Karpas-422 (cell line): ENCODE measurements around the gene IMPA2. TPM values are rescaled to one million over a fixed set of nuclear protein-coding genes. Genes with fewer than 3 reads are reported as not detected.
"Not testable (repeated sequence)": the region's sequence is repeated elsewhere in the genome, so short reads cannot be mapped to it uniquely, and the experiment has no call there.

ENCODE experiments used
- DNase-seq: peaks from one replicate; pipeline ENCODE4 v3.0.0-alpha.2; 2015
- H2AFZ ChIP-seq: fragments of 200-600 bp; sonication (generic); 2 replicates; pipeline ENCODE4 v1.6.1; 2014; ENCODE audit warnings: antibody characterized with exemption, low read length, mixed read lengths
- H3K27ac ChIP-seq: fragments of 200-600 bp; sonication (generic); 2 replicates; pipeline ENCODE4 v1.5.1; 2014; ENCODE audit warnings: mild to moderate bottlenecking, low read length, moderate library complexity
- H3K27me3 ChIP-seq: fragments of 200-600 bp; sonication (generic); 2 replicates; pipeline ENCODE4 v1.6.1; 2014; ENCODE audit warnings: low read length, mixed read lengths
- H3K36me3 ChIP-seq: fragments of 200-600 bp; sonication (generic); 2 replicates; pipeline ENCODE4 v1.6.1; 2014; ENCODE audit warnings: low read length, mixed read lengths; ENCODE audit not compliant: insufficient read depth
- H3K4me1 ChIP-seq: fragments of 200-600 bp; sonication (generic); 2 replicates; pipeline ENCODE4 v1.6.1; 2014; ENCODE audit warnings: mild to moderate bottlenecking, low read length, mixed read lengths
- H3K4me2 ChIP-seq: fragments of 200-600 bp; sonication (generic); 2 replicates; pipeline ENCODE4 v1.6.1; 2014; ENCODE audit warnings: low read length, low read depth, mild to moderate bottlenecking; ENCODE audit not compliant: poor library complexity, severe bottlenecking
- H3K4me3 ChIP-seq: fragments of 200-600 bp; sonication (generic); 2 replicates; pipeline ENCODE4 v1.5.1; 2014; ENCODE audit warnings: mild to moderate bottlenecking, antibody characterized with exemption, low read length, mixed read lengths
- H3K79me2 ChIP-seq: fragments of 200-600 bp; sonication (generic); 2 replicates; pipeline ENCODE4 v1.6.1; 2014; ENCODE audit warnings: mild to moderate bottlenecking, low read length, mixed read lengths
- H3K9ac ChIP-seq: fragments of 200-600 bp; sonication (generic); 2 replicates; pipeline ENCODE4 v1.6.0; 2014; ENCODE audit warnings: low read length
- H3K9me2 ChIP-seq: fragments of 200-600 bp; sonication (generic), shearing (Covaris generic); replicated peaks from 2 replicates; pipeline ENCODE4 v1.6.0; 2014; ENCODE audit warnings: mild to moderate bottlenecking, low read length, moderate library complexity; ENCODE audit not compliant: insufficient read depth
- H3K9me3 ChIP-seq: fragments of 300-700, 200-600 bp; sonication (generic); 2 replicates; pipeline ENCODE4 v1.6.1; 2014; ENCODE audit warnings: low read length, mixed read lengths
- H4K20me1 ChIP-seq: fragments of 200-600 bp; sonication (generic); 2 replicates; pipeline ENCODE4 v1.6.1; 2014; ENCODE audit warnings: mild to moderate bottlenecking, antibody characterized with exemption, low read length, low read depth; ENCODE audit not compliant: insufficient read depth
- total RNA-seq: library from RNA; depleted of rRNA; stranded (reverse); fragments of >200 nt; shearing (Covaris generic); gene quantifications from 2 replicates; pipeline ENCODE4 v1.2.3, GENCODE V29; 2014; ENCODE audit warnings: low replicate concordance

The IMPA2 gene
- total RNA-seq, 1 experiment from 2014 or later, result 0.89 TPM

- no peaks in the 10 kb centered on the region for H3K9me2 ChIP-seq
- DNase-seq, result no peak
These were observed 24.7 kb upstream of the IMPA2 start for GRCh38 chr18:11956371-11957308.

GRCh38 chr18:11957636-11958035 is 23.7 kb upstream of the IMPA2 start:
- H3K4me1 ChIP-seq, result no peaks in the 10 kb centered on the region
- no peaks in the 10 kb centered on the region for H4K20me1 ChIP-seq
- no peak for DNase-seq
- H3K9ac ChIP-seq, result no peak overlapping the region
- H3K27me3 ChIP-seq, result no peaks in the 10 kb centered on the region
- no peak overlapping the region for H3K27ac ChIP-seq
- H2AFZ ChIP-seq, result no peak overlapping the region
- no peaks in the 10 kb centered on the region for H3K79me2 ChIP-seq
- H3K4me3 ChIP-seq, result no peak overlapping the region
- no peaks in the 10 kb centered on the region; the same call in 1 of the 2 replicates for H3K9me3 ChIP-seq
- no peak overlapping the region for H3K4me2 ChIP-seq
- no peaks in the 10 kb centered on the region for H3K9me2 ChIP-seq
- H3K36me3 ChIP-seq, result no peaks in the 10 kb centered on the region

More at GRCh38 chr18:11956371-11957308, 24.7 kb upstream of the IMPA2 start:
- Histone ChIP-seq H3K4me1 (no peaks in the 10 kb centered on the region), H3K27ac (no peak overlapping the region), H3K9ac (no peak overlapping the region), H3K79me2 (no peaks in the 10 kb centered on the region), H4K20me1 (no peaks in the 10 kb centered on the region), H3K4me3 (no peak overlapping the region), H3K9me3 (no peaks in the 10 kb centered on the region; the same call in 1 of the 2 replicates), H2AFZ (no peak overlapping the region), H3K36me3 (no peaks in the 10 kb centered on the region), H3K27me3 (no peaks in the 10 kb centered on the region), H3K4me2 (no peak overlapping the region)

GRCh38 chr18:11959651-11960050 is 21.7 kb upstream of the IMPA2 start:
- not testable (repeated sequence) for H3K4me3 ChIP-seq, H3K36me3 ChIP-seq, H3K4me2 ChIP-seq, H3K4me1 ChIP-seq, H3K27me3 ChIP-seq, H3K9me3 ChIP-seq, DNase-seq, H3K9me2 ChIP-seq, H3K27ac ChIP-seq, H3K79me2 ChIP-seq, H3K9ac ChIP-seq, H2AFZ ChIP-seq, H4K20me1 ChIP-seq

GRCh38 chr18:11960743-11961380 is 20.4 kb upstream of the IMPA2 start:
- no peak overlapping the region for H3K4me3 ChIP-seq
- H3K36me3 ChIP-seq, result no peaks in the 10 kb centered on the region
- no peak overlapping the region for H2AFZ ChIP-seq
- H3K27me3 ChIP-seq, result no peaks in the 10 kb centered on the region
- H3K4me2 ChIP-seq, result no peak overlapping the region
- H3K9me2 ChIP-seq, result no peaks in the 10 kb centered on the region
- H3K27ac ChIP-seq, result no peak overlapping the region
- DNase-seq, result no peak
- H3K4me1 ChIP-seq, result no peaks in the 10 kb centered on the region
- no peaks in the 10 kb centered on the region for H4K20me1 ChIP-seq
- H3K9ac ChIP-seq, result no peak overlapping the region
- no peaks in the 10 kb centered on the region for H3K79me2 ChIP-seq
- H3K9me3 ChIP-seq, result no peaks in the 10 kb centered on the region; the same call in 1 of the 2 replicates

GRCh38 chr18:11962597-11962996 is 18.7 kb upstream of the IMPA2 start:
- no peaks in the 10 kb centered on the region for H3K9me3 ChIP-seq
- H3K27ac ChIP-seq, result no peak overlapping the region
- H3K9me2 ChIP-seq, result no peaks in the 10 kb centered on the region
- no peaks in the 10 kb centered on the region for H4K20me1 ChIP-seq
- H3K9ac ChIP-seq, result no peak overlapping the region
- no peaks in the 10 kb centered on the region for H3K36me3 ChIP-seq
- H3K27me3 ChIP-seq, result no peaks in the 10 kb centered on the region
- H2AFZ ChIP-seq, result no peak overlapping the region
- no peak for DNase-seq
- no peaks in the 10 kb centered on the region for H3K79me2 ChIP-seq
- no peak overlapping the region for H3K4me3 ChIP-seq
- no peaks in the 10 kb centered on the region for H3K4me1 ChIP-seq
- no peak overlapping the region for H3K4me2 ChIP-seq

- no peak overlapping the region for H3K9ac ChIP-seq
- H3K27me3 ChIP-seq, result no peaks in the 10 kb centered on the region
- H3K9me2 ChIP-seq, result no peaks in the 10 kb centered on the region
- no peak overlapping the region for H3K27ac ChIP-seq
- no peak overlapping the region for H3K4me3 ChIP-seq
- DNase-seq, result no peak
- no peaks in the 10 kb centered on the region for H3K79me2 ChIP-seq
- no peak overlapping the region for H2AFZ ChIP-seq
- no peaks in the 10 kb centered on the region for H3K36me3 ChIP-seq
- no peaks in the 10 kb centered on the region for H3K4me1 ChIP-seq
- no peaks in the 10 kb centered on the region for H4K20me1 ChIP-seq
- H3K4me2 ChIP-seq, result no peak overlapping the region
- H3K9me3 ChIP-seq, result no peaks in the 10 kb centered on the region
These were observed 17.3 kb upstream of the IMPA2 start for GRCh38 chr18:11963991-11964484.

- no peak overlapping the region for H3K4me3 ChIP-seq
- H3K9ac ChIP-seq, result no peak overlapping the region
- H3K4me2 ChIP-seq, result no peak overlapping the region
- H3K27me3 ChIP-seq, result no peaks in the 10 kb centered on the region
- no peaks in the 10 kb centered on the region for H3K9me2 ChIP-seq
- H4K20me1 ChIP-seq, result no peaks in the 10 kb centered on the region
- H3K9me3 ChIP-seq, result no peaks in the 10 kb centered on the region
- no peak overlapping the region for H3K27ac ChIP-seq
- H3K36me3 ChIP-seq, result no peaks in the 10 kb centered on the region
- H2AFZ ChIP-seq, result no peak overlapping the region
- H3K4me1 ChIP-seq, result no peaks in the 10 kb centered on the region
- no peak for DNase-seq
- H3K79me2 ChIP-seq, result no peaks in the 10 kb centered on the region
These were observed 11.1 kb upstream of the IMPA2 start for GRCh38 chr18:11969904-11970835.
